Stimulated activated CD8-positive, alpha-beta memory T cell treated with anti-CD3 and anti-CD28 coated beads, Interleukin-4, amount 100 ng/mL, for 4 hours (primary cell): ENCODE data around the gene TRIM38.

ENCODE experiments used
- DNase-seq, 2 donors: peaks; one replicate each; pipeline ENCODE4 v3.0.0-alpha.2; 2020; ENCODE audit warnings: low read depth in 2 of 2, low spot score in 1 of 2

Gene TRIM38

DNA sequence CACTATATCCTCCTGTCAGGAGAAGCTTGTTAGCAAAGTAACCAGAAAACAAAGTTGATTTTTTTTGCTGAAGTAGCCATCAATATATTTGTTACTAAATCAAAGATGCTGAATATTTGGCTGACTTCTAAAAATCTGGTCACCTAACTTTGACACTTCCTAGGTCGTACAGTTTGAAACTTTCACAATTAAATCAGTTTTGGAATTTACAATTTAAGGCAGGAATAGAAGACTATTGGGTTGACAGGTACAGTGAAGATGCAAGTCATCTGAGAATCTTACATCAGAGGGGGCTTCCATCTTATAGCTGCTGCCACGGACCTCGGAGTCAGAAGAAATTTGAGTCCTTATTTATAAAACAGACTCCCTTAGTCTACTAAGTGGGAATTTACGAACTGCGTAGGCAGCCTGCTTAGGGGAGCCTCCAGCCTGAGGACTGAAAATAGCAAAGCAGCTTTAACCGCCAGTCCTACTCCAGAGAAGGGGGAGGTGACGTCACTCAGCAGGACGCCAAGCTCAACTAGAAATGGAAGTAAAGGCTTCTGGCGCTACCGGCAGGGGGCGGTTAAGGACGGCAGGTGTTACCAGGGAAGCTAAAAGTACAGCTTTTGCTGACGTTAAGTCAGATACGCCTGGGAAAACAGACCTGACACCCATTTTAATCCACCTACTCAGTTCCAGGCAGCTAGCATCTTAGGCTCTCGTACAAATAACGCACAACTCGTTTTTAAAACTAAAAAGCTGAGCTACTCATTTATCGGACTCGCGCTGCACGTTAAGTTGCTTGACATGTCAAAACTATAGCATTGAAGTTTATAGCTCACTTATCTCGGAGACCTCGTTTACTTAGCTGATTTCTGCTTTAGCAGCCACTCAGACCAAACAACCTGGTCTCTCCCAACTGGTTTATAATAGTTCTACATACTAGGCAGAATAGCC, 63.6 kb downstream of the TRIM38 start:
- DNase-seq: peak; percentile 76 to 79

DNA sequence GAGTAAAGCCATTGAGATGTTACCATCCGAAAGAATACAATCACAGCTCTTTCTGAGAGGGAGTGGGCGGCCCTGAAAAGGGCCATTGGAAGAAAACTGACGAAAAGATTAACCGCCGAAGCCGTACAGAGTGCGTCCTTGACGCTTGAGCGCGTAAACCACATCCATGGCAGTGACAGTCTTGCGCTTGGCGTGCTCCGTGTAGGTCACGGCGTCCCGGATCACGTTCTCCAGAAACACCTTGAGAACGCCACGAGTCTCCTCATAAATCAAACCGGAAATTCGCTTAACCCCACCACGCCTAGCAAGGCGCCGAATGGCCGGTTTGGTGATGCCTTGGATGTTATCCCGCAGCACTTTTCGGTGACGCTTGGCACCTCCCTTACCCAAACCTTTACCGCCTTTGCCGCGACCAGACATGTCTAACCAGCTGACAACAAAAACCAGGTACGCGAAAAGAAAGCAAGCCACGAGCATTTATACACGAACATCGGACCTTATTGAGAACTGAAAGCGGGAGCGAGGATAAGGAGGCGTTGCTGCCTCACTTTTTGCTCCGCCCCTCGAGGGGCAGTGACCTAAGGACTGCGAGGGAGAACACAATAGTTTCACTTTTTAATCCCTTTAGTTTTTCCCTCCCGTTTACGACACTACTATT, 64.4 kb downstream of the TRIM38 start:
- DNase-seq: peak; percentile 79

GRCh38 chr6:26027491-26028211, 65.0 kb downstream of the TRIM38 start:
- DNase-seq: no peak

DNA sequence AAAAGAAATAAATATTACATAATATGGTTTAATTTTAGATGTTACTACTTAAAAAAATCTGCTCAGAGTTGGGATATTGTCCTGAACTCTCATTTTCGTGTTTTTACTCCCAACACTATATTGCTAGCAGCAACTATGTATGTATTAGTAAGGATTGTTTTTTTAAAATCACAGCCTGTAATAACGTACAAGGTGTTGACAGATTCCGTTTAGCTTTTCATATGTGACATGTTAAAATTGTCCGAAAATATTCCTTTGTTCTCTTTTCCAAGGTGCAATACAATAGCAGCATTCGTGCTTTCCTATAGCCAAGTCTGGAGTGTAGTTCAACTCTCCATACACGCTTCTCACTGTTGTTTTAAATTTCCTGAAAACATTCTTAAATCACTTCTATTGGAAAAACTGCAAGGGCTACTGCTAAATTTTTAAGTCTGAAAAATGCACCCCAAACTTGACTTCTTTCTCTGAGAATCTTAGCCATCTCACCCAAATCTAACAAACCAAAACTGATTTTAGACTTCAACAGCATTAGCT, 65.7 kb downstream of the TRIM38 start:
- DNase-seq: no peak

- no peak for DNase-seq
These were observed 66.4 kb downstream of the TRIM38 start for GRCh38 chr6:26028746-26029569.

DNA sequence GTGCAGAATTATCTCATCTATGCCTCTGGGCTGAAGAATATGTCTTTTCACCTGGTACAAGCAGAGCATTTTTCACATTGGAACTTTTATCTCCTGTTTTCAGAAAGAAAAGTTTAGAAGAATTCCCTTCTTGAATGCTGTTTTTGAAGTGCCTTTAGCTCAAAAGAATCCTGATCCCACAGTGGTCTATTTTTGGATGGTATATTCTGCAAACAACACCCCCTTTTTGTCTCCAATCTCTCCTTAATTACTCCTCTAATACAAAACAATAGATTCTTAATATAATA, 66.9 kb downstream of the TRIM38 start:
- DNase-seq: no peak

GRCh38 chr6:26029857-26030653, 67.5 kb downstream of the TRIM38 start:
- DNase-seq: no peak

DNA sequence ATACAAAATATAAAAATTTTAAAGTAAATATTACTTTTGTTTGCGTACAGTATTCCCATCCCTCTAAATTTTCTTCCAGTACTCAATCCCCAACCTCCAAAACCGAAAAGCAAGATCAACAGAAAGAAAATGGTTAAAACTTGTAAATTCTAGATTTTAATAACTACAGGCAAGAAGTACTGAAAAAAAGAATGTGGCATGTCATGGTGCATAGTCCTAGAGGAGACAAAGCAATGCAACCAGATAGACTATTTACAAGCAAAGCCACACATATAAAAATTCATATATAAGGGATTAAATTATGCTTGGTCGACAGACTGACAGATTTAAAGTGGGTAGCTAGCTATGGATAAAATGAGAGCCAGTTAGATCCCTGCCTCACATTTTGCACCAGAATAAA, 68.1 kb downstream of the TRIM38 start:
- no peak for DNase-seq

- no peak for DNase-seq
These were observed 68.6 kb downstream of the TRIM38 start for GRCh38 chr6:26031151-26031594.

- DNase-seq: peak; percentile 65 to 74
These were observed 69.2 kb downstream of the TRIM38 start for GRCh38 chr6:26031595-26032339.

GRCh38 chr6:26032340-26033084, 69.9 kb downstream of the TRIM38 start:
- DNase-seq: no peak

- DNase-seq: no peak
These were observed 70.7 kb downstream of the TRIM38 start for GRCh38 chr6:26033085-26033940.

DNA sequence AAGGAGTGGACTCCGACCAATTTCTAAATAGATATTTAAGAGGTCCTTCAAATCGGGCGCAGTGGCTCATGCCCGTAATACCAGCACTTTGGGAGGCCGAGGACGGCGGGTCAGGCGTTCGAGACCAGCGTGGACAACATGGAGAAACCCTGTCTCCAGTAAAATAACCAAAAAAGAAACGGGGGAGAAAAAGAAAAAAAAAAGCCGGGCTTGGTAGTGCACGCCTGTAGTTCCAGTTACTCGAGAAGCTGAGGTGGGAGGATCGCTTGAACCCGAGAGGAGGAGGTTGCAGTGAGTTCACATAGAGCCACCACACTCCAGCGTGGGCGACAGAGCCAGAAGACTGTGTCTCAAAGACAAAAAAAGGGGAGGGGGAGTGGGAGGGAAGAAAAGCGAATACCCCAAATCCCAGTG, 71.3 kb downstream of the TRIM38 start:
- DNase-seq: no peak

- no peak for DNase-seq
These were observed 72.3 kb downstream of the TRIM38 start for GRCh38 chr6:26034905-26035304.
